Parathyroid adenoma (tissue), 2 donors: Measurements from ENCODE around the gene KRT39.

ENCODE experiments used
- H2AFZ ChIP-seq: fragments of 300-600 bp; sonication (generic); one replicate; pipeline ENCODE4 v1.7.0; 2017; ENCODE audit warnings: antibody characterized with exemption, mild to moderate bottlenecking
- H3K27ac ChIP-seq: fragments of 300-600 bp; sonication (generic); one replicate; pipeline ENCODE4 v1.7.0; 2017
- H3K27me3 ChIP-seq: fragments of 300-600 bp; sonication (generic); one replicate; pipeline ENCODE4 v1.7.0; 2017; ENCODE audit warnings: low read length; ENCODE audit not compliant: control insufficient read depth, insufficient read depth
- H3K36me3 ChIP-seq: fragments of 300-600 bp; sonication (generic); one replicate; pipeline ENCODE4 v1.7.0; 2017; ENCODE audit warnings: low read length; ENCODE audit not compliant: control insufficient read depth, insufficient read depth
- H3K4me1 ChIP-seq: fragments of 300-600 bp; sonication (generic); one replicate; pipeline ENCODE4 v1.7.0; 2017; ENCODE audit warnings: control low read depth
- H3K4me2 ChIP-seq: fragments of 300-600 bp; sonication (generic); one replicate; pipeline ENCODE4 v1.7.0; 2017; ENCODE audit warnings: low read length
- H3K4me3 ChIP-seq: fragments of 300-600 bp; sonication (generic); one replicate; pipeline ENCODE4 v1.7.0; 2017; ENCODE audit warnings: low read depth, low read length
- H3K79me2 ChIP-seq: fragments of 300-600 bp; sonication (generic); one replicate; pipeline ENCODE4 v1.7.0; 2017; ENCODE audit warnings: control low read depth
- H3K9ac ChIP-seq: fragments of 300-600 bp; sonication (generic); one replicate; pipeline ENCODE4 v1.7.0; 2017; ENCODE audit warnings: mild to moderate bottlenecking
- H3K9me3 ChIP-seq: fragments of 300-600 bp; sonication (generic); one replicate; pipeline ENCODE4 v1.7.0; 2017; ENCODE audit warnings: low read length; ENCODE audit not compliant: control insufficient read depth
- CTCF ChIP-seq: fragments of 300-600 bp; sonication (generic); IDR thresholded peaks from one replicate; pipeline ENCODE4 v1.7.0; 2017; ENCODE audit warnings: antibody characterized with exemption, mild to moderate bottlenecking
- donor health status: primary hyperparathyroidism.

KRT39 gene

GRCh38 chr17:40962059-40962561 is 4.6 kb downstream of the KRT39 start:
- H3K4me3 ChIP-seq: no peak overlapping the region
- H3K27me3 ChIP-seq: no peaks in the 10 kb centered on the region
- H2AFZ ChIP-seq: no peak overlapping the region
- no peak overlapping the region for H3K27ac ChIP-seq
- no peak overlapping the region for H3K9ac ChIP-seq
- H3K79me2 ChIP-seq: no peaks in the 10 kb centered on the region
- no peaks in the 10 kb centered on the region for H3K36me3 ChIP-seq
- no peak overlapping the region for H3K4me2 ChIP-seq
- TF ChIP-seq CTCF: no peak
- no peaks in the 10 kb centered on the region for H3K4me1 ChIP-seq
- H3K9me3 ChIP-seq: no peaks in the 10 kb centered on the region

- Histone ChIP-seq H3K9ac (no peak overlapping the region), H3K79me2 (no peaks in the 10 kb centered on the region), H2AFZ (no peak overlapping the region), H3K4me1 (no peaks in the 10 kb centered on the region), H3K9me3 (no peaks in the 10 kb centered on the region), H3K27me3 (no peaks in the 10 kb centered on the region), H3K4me2 (no peak overlapping the region), H3K36me3 (no peaks in the 10 kb centered on the region), H3K4me3 (no peak overlapping the region), H3K27ac (no peak overlapping the region)
- no peak for TF ChIP-seq CTCF
These were observed 5.2 kb downstream of the KRT39 start for GRCh38 chr17:40961591-40961990.

- H3K79me2 ChIP-seq: no peaks in the 10 kb centered on the region
- H3K4me3 ChIP-seq: no peak overlapping the region
- H3K36me3 ChIP-seq: no peaks in the 10 kb centered on the region
- no peak overlapping the region for H3K4me2 ChIP-seq
- H3K9me3 ChIP-seq: no peaks in the 10 kb centered on the region
- TF ChIP-seq CTCF: no peak
- H3K27me3 ChIP-seq: no peaks in the 10 kb centered on the region
- no peak overlapping the region for H3K27ac ChIP-seq
- no peaks in the 10 kb centered on the region for H3K4me1 ChIP-seq
- H3K9ac ChIP-seq: no peak overlapping the region
- no peak overlapping the region for H2AFZ ChIP-seq
These were observed 6.6 kb downstream of the KRT39 start for GRCh38 chr17:40960144-40960543.

GRCh38 chr17:40958086-40958953 is 8.4 kb downstream of the KRT39 start:
- no peak for TF ChIP-seq CTCF
- no peaks in the 10 kb centered on the region for H3K36me3 ChIP-seq
- H3K4me2 ChIP-seq: no peak overlapping the region
- no peaks in the 10 kb centered on the region for H3K27me3 ChIP-seq
- no peak overlapping the region for H3K27ac ChIP-seq
- no peak overlapping the region for H3K4me3 ChIP-seq
- no peaks in the 10 kb centered on the region for H3K4me1 ChIP-seq
- H3K9ac ChIP-seq: no peak overlapping the region
- no peaks in the 10 kb centered on the region for H3K79me2 ChIP-seq
- no peaks in the 10 kb centered on the region for H3K9me3 ChIP-seq
- H2AFZ ChIP-seq: no peak overlapping the region
